ENCODE results near the gene CFAP298.
"Not testable (repeated sequence)": the region's sequence is repeated elsewhere in the genome, so short reads cannot be mapped to it uniquely, and the experiment has no call there.

Gene CFAP298

GRCh38 chr21:32565856-32566465 is 46.2 kb downstream of the CFAP298 start:
- DNase-seq: no peak

GRCh38 chr21:32562915-32563314 is 49.3 kb downstream of the CFAP298 start:
- no peak for DNase-seq

GRCh38 chr21:32562426-32562825 is 49.8 kb downstream of the CFAP298 start:
- DNase-seq: no peak

- DNase-seq: not testable (repeated sequence)
Observed at GRCh38 chr21:32561476-32561875, 50.7 kb downstream of the CFAP298 start.

GRCh38 chr21:32560896-32561295 is 51.3 kb downstream of the CFAP298 start:
- DNase-seq: no peak

- DNase-seq: no peak
Observed at GRCh38 chr21:32559006-32559610, 53.1 kb downstream of the CFAP298 start.

GRCh38 chr21:32558106-32558505 is 54.1 kb downstream of the CFAP298 start:
- DNase-seq: no peak

GRCh38 chr21:32554832-32555638 is 57.1 kb downstream of the CFAP298 start:
- no peak for DNase-seq

- DNase-seq: no peak
Observed at GRCh38 chr21:32549886-32550285, 62.3 kb downstream of the CFAP298 start.

GRCh38 chr21:32549440-32549839 is 62.7 kb downstream of the CFAP298 start:
- no peak for DNase-seq
